ENCODE data around the gene TRIM27. TPM values are rescaled to one million over a fixed set of nuclear protein-coding genes. Genes with fewer than 3 reads are reported as not detected.
"Not testable (repeated sequence)": the region's sequence is repeated elsewhere in the genome, so short reads cannot be mapped to it uniquely, and the experiment has no call there.

The TRIM27 gene
- total RNA-seq, 1 donor from 2014 or later: 62.1 TPM

DNA sequence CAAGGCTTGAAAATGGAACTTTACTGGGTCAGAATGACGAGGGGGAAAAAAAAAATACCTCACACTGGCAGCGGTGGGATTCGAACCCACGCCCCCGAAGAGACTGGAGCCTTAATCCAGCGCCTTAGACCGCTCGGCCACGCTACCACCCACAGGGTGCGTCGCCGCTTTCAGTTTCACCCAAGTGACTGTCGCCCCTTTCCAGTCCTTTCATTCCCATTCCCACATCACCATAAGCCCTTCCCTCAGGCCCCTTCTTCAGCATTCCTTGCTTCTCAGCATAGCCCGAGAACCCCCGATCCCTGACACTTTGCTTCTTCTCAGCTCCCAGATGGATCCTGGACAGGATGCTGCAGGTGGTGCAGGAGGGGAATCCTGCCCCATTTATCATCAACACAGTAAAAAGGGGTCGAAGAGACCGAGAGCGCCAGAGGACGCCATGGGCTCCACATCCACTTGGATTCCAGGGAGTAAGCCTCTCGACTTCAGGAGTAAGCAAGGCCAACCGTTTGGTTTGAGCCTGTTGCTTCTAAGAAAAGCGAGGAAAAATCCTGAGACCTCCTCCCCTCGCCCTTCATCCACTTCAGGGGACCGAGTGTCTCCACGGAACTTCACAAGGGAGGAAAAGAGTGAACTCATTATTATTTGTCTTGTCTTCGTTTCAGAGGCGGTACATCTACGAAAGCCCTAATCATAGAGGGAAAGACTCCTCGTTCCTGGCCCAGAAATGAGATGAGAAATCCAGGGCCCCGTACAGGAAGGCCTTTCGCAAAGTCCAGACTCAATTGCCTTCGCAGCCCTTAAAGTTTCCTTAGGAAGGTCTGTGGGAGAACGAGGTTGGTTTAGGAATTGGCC, 20.0 kb upstream of the TRIM27 start:
- H3K9ac ChIP-seq (ENCODE audit: low read depth in 1 of 3, low read length in 3 of 3): peak overlapping the region; percentile 58 to 73 (median 65)
- no peaks in the 10 kb centered on the region for H3K36me3 ChIP-seq (ENCODE audit: control insufficient read depth in 3 of 3, insufficient read depth in 3 of 3, low read length in 3 of 3)
- H3K4me1 ChIP-seq (ENCODE audit: control insufficient read depth in 3 of 3, insufficient read depth in 3 of 3, low read length in 3 of 3): peaks cover 6 to 30% (median 23%) of the 10 kb centered on the region in 3 donors
- H3K27ac ChIP-seq (ENCODE audit: low read depth, low read length): peak overlapping the region; percentile 54
- H3K4me3 ChIP-seq (ENCODE audit: low read length in 3 of 3): peak overlapping the region; percentile 64 to 81 (median 67)
- no peaks in the 10 kb centered on the region for H3K9me3 ChIP-seq (ENCODE audit: control insufficient read depth in 3 of 3, low read length in 3 of 3)
- peaks cover 0 to 25% (median 20%) of the 10 kb centered on the region in 3 donors for H3K27me3 ChIP-seq (ENCODE audit: control insufficient read depth in 3 of 3, insufficient read depth in 3 of 3, low read length in 3 of 3)

- no peaks in the 10 kb centered on the region for H3K36me3 ChIP-seq (ENCODE audit: control insufficient read depth in 3 of 3, insufficient read depth in 3 of 3, low read length in 3 of 3)
- peaks cover 0 to 25% (median 20%) of the 10 kb centered on the region in 3 donors for H3K27me3 ChIP-seq (ENCODE audit: control insufficient read depth in 3 of 3, insufficient read depth in 3 of 3, low read length in 3 of 3)
- no peaks in the 10 kb centered on the region for H3K9me3 ChIP-seq (ENCODE audit: control insufficient read depth in 3 of 3, low read length in 3 of 3)
- no peak overlapping the region for H3K9ac ChIP-seq (ENCODE audit: low read depth in 1 of 3, low read length in 3 of 3)
- H3K4me3 ChIP-seq (ENCODE audit: low read length in 3 of 3): peak overlapping the region in 2 of 3 donors; percentile 64 to 67
- H3K4me1 ChIP-seq (ENCODE audit: control insufficient read depth in 3 of 3, insufficient read depth in 3 of 3, low read length in 3 of 3): peaks cover 6 to 30% (median 23%) of the 10 kb centered on the region in 3 donors
- H3K27ac ChIP-seq (ENCODE audit: low read depth, low read length): no peak overlapping the region
These were observed 19.4 kb upstream of the TRIM27 start for GRCh38 chr6:28943223-28943556.

GRCh38 chr6:28941684-28942448, 18.1 kb upstream of the TRIM27 start:
- Histone ChIP-seq H3K9ac (ENCODE audit: low read depth in 1 of 3, low read length in 3 of 3) (no peak overlapping the region), H3K4me1 (ENCODE audit: control insufficient read depth in 3 of 3, insufficient read depth in 3 of 3, low read length in 3 of 3) (peaks cover 6 to 30% (median 23%) of the 10 kb centered on the region in 3 donors), H3K27me3 (ENCODE audit: control insufficient read depth in 3 of 3, insufficient read depth in 3 of 3, low read length in 3 of 3) (peaks cover 0 to 25% (median 20%) of the 10 kb centered on the region in 3 donors), H3K4me3 (ENCODE audit: low read length in 3 of 3) (peak overlapping the region in 2 of 3 donors; percentile 52 to 85), H3K36me3 (ENCODE audit: control insufficient read depth in 3 of 3, insufficient read depth in 3 of 3, low read length in 3 of 3) (no peaks in the 10 kb centered on the region), H3K9me3 (ENCODE audit: control insufficient read depth in 3 of 3, low read length in 3 of 3) (no peaks in the 10 kb centered on the region), H3K27ac (ENCODE audit: low read depth, low read length) (peak overlapping the region; percentile 75)

DNA sequence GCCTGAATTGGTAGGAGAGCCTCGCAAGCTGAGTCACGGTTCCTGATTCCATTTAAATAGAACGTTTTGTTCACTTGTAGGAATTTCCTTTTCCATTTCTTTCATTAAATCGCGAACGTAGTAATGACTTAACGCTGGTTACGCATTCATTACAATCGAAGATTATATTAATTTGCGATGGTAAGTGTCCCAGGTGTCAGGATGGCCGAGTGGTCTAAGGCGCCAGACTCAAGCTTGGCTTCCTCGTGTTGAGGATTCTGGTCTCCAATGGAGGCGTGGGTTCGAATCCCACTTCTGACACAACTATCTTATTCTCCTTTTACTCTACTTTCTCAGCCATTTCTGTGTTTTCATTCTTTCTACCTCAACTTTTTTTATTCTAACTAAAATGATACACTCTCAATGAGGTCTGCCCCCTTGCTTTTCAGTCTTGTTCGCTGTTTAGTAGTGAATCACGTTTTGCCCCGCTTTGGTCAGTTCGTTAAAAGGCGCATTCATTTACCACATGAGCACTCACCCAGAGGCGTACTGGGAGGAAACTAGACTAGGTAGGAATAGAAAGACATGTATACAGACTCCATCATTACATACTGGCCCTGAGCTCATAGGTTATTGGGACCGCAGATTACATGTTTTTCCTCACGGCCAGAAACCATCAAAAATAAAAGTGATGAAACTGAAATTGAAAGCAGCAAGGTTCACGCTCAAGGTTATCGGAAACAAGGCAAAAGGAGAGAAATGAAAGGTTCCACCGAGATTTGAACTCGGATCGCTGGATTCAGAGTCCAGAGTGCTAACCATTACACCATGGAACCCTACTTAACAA, 17.3 kb upstream of the TRIM27 start:
- Histone ChIP-seq H3K36me3 (ENCODE audit: control insufficient read depth in 3 of 3, insufficient read depth in 3 of 3, low read length in 3 of 3) (no peaks in the 10 kb centered on the region), H3K27ac (ENCODE audit: low read depth, low read length) (peak overlapping the region; percentile 75), H3K4me3 (ENCODE audit: low read length in 3 of 3) (peak overlapping the region; percentile 52 to 85 (median 76)), H3K9ac (ENCODE audit: low read depth in 1 of 3, low read length in 3 of 3) (peak overlapping the region; percentile 50 to 72 (median 69)), H3K27me3 (ENCODE audit: control insufficient read depth in 3 of 3, insufficient read depth in 3 of 3, low read length in 3 of 3) (peaks cover 0 to 25% (median 20%) of the 10 kb centered on the region in 3 donors), H3K4me1 (ENCODE audit: control insufficient read depth in 3 of 3, insufficient read depth in 3 of 3, low read length in 3 of 3) (peaks cover 6 to 30% (median 23%) of the 10 kb centered on the region in 3 donors), H3K9me3 (ENCODE audit: control insufficient read depth in 3 of 3, low read length in 3 of 3) (no peaks in the 10 kb centered on the region)

GRCh38 chr6:28940294-28940857, 16.6 kb upstream of the TRIM27 start:
- Histone ChIP-seq H3K4me1 (ENCODE audit: control insufficient read depth in 3 of 3, insufficient read depth in 3 of 3, low read length in 3 of 3) (peaks cover 6 to 30% (median 23%) of the 10 kb centered on the region in 3 donors), H3K36me3 (ENCODE audit: control insufficient read depth in 3 of 3, insufficient read depth in 3 of 3, low read length in 3 of 3) (no peaks in the 10 kb centered on the region), H3K27ac (ENCODE audit: low read depth, low read length) (peak overlapping the region; percentile 75), H3K4me3 (ENCODE audit: low read length in 3 of 3) (peak overlapping the region; percentile 52 to 85 (median 68)), H3K9me3 (ENCODE audit: control insufficient read depth in 3 of 3, low read length in 3 of 3) (no peaks in the 10 kb centered on the region), H3K27me3 (ENCODE audit: control insufficient read depth in 3 of 3, insufficient read depth in 3 of 3, low read length in 3 of 3) (peaks cover 0 to 25% (median 20%) of the 10 kb centered on the region in 3 donors), H3K9ac (ENCODE audit: low read depth in 1 of 3, low read length in 3 of 3) (peak overlapping the region; percentile 50 to 72 (median 69))

DNA sequence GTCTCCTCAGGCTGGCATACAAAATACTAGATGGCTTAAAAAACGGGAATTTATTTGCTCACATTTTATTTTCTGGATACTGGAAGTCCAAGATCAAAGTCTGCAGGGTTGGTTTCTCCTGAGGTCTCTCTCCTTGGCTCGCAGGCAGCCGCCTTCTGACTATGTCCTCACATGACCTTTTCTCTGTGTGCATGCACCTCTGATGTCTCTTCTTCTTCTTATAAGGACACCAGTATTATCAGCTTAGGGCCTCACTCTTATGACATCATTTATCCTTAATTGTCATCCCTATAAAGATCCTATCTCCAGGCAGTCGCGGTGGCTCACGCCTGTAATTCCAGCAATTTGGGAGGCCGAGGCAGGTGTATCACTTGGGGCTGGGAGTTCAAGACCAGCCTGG, 9.3 kb upstream of the TRIM27 start:
- H3K9ac ChIP-seq (ENCODE audit: low read depth in 1 of 3, low read length in 3 of 3): no peak overlapping the region
- no peak overlapping the region for H3K27ac ChIP-seq (ENCODE audit: low read depth, low read length)
- H3K36me3 ChIP-seq (ENCODE audit: control insufficient read depth in 3 of 3, insufficient read depth in 3 of 3, low read length in 3 of 3): no peaks in the 10 kb centered on the region
- H3K4me3 ChIP-seq (ENCODE audit: low read length in 3 of 3): no peak overlapping the region
- no peaks in the 10 kb centered on the region for H3K4me1 ChIP-seq (ENCODE audit: control insufficient read depth in 3 of 3, insufficient read depth in 3 of 3, low read length in 3 of 3)
- peaks cover 0 to 2% (median 0%) of the 10 kb centered on the region in 3 donors for H3K27me3 ChIP-seq (ENCODE audit: control insufficient read depth in 3 of 3, insufficient read depth in 3 of 3, low read length in 3 of 3)
- H3K9me3 ChIP-seq (ENCODE audit: control insufficient read depth in 3 of 3, low read length in 3 of 3): no peaks in the 10 kb centered on the region

- no peaks in the 10 kb centered on the region for H3K9me3 ChIP-seq (ENCODE audit: control insufficient read depth in 3 of 3, low read length in 3 of 3)
- peaks cover 0 to 2% (median 0%) of the 10 kb centered on the region in 3 donors for H3K27me3 ChIP-seq (ENCODE audit: control insufficient read depth in 3 of 3, insufficient read depth in 3 of 3, low read length in 3 of 3)
- no peak overlapping the region for H3K9ac ChIP-seq (ENCODE audit: low read depth in 1 of 3, low read length in 3 of 3)
- H3K4me1 ChIP-seq (ENCODE audit: control insufficient read depth in 3 of 3, insufficient read depth in 3 of 3, low read length in 3 of 3): no peaks in the 10 kb centered on the region
- no peak overlapping the region for H3K4me3 ChIP-seq (ENCODE audit: low read length in 3 of 3)
- no peak overlapping the region for H3K27ac ChIP-seq (ENCODE audit: low read depth, low read length)
- no peaks in the 10 kb centered on the region for H3K36me3 ChIP-seq (ENCODE audit: control insufficient read depth in 3 of 3, insufficient read depth in 3 of 3, low read length in 3 of 3)
These were observed 6.3 kb upstream of the TRIM27 start for GRCh38 chr6:28929887-28930620.

DNA sequence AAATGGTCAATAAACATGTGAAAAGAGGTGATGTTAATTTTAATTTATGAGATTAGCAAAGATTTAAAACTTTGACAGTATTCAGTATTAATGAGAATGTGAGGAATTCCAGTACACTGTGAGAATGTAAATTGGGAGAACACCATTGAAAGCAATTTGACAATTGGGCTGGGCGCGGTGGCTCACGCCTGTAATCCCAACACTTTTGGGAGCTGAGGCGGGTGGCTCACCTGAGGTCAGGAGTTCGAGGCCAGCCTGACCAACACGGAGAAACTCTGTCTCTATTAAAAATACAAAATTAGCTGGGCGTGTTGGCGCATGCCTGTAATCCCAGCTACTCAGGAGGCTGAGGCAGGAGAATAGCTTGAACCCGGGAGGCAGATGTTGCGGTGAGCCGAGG, 5.6 kb upstream of the TRIM27 start:
- not testable (repeated sequence) for H3K4me1 ChIP-seq (ENCODE audit: control insufficient read depth in 3 of 3, insufficient read depth in 3 of 3, low read length in 3 of 3); H3K27me3 ChIP-seq (ENCODE audit: control insufficient read depth in 3 of 3, insufficient read depth in 3 of 3, low read length in 3 of 3); H3K9ac ChIP-seq (ENCODE audit: low read depth in 1 of 3, low read length in 3 of 3); H3K27ac ChIP-seq (ENCODE audit: low read depth, low read length); H3K9me3 ChIP-seq (ENCODE audit: control insufficient read depth in 3 of 3, low read length in 3 of 3); H3K36me3 ChIP-seq (ENCODE audit: control insufficient read depth in 3 of 3, insufficient read depth in 3 of 3, low read length in 3 of 3); H3K4me3 ChIP-seq (ENCODE audit: low read length in 3 of 3)

DNA sequence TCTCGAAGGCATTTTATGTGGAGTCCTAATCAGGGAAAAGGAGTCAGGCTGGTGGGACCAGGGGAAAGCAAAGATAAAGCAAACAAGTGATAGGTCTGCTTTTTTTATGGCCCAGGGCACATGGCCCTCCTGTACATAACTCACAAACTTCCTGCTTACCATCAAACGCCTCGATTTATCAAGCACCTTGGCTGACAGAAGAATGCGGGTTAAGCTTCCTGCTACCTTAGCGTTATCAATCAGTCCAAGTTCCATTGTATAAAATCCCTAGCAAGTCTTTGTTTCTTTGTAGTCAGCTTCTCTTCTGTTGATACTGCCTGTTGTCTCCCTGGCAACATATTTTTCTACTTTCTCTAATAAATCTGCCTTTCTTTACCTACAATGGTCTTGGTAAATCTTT, 4.1 kb upstream of the TRIM27 start:
- H3K4me1 ChIP-seq (ENCODE audit: control insufficient read depth in 3 of 3, insufficient read depth in 3 of 3, low read length in 3 of 3): peaks cover under 1 to 9% (median 2%) of the 10 kb centered on the region in 3 donors
- H3K9me3 ChIP-seq (ENCODE audit: control insufficient read depth in 3 of 3, low read length in 3 of 3): no peaks in the 10 kb centered on the region
- H3K36me3 ChIP-seq (ENCODE audit: control insufficient read depth in 3 of 3, insufficient read depth in 3 of 3, low read length in 3 of 3): peaks cover 0 to 3% (median 0%) of the 10 kb centered on the region in 3 donors
- no peak overlapping the region for H3K9ac ChIP-seq (ENCODE audit: low read depth in 1 of 3, low read length in 3 of 3)
- peaks cover 0 to 2% (median 0%) of the 10 kb centered on the region in 3 donors for H3K27me3 ChIP-seq (ENCODE audit: control insufficient read depth in 3 of 3, insufficient read depth in 3 of 3, low read length in 3 of 3)
- no peak overlapping the region for H3K27ac ChIP-seq (ENCODE audit: low read depth, low read length)
- H3K4me3 ChIP-seq (ENCODE audit: low read length in 3 of 3): no peak overlapping the region

All from skeletal muscle tissue (tissue), 4 donors.